Astrocyte (in vitro differentiated cells and primary cell): ENCODE measurements around the gene PRKCA. TPM values are rescaled to one million over a fixed set of nuclear protein-coding genes. Genes with fewer than 3 reads are reported as not detected.

Experiments
- DNase-seq: peaks from one replicate; pipeline ENCODE4 v3.0.0-alpha.2; 2010; ENCODE audit warnings: low read depth
- FAIRE-seq: peaks from 2 replicates; lab custom pipeline; 2011; peaks lifted over from hg19 to GRCh38; lab: Jason Lieb, UNC
- H2AFZ ChIP-seq: 2 replicates; pipeline ENCODE4 v1.6.0; 2012; ENCODE audit warnings: low read depth, low read length, inconsistent platforms
- H3K27ac ChIP-seq: 2 replicates; pipeline ENCODE4 v1.5.1; 2011; ENCODE audit warnings: low read depth, low read length, inconsistent platforms
- H3K27me3 ChIP-seq: 2 replicates; pipeline ENCODE4 v1.6.0; 2011; ENCODE audit warnings: low read length, inconsistent platforms; ENCODE audit not compliant: insufficient read depth
- H3K36me3 ChIP-seq: 2 replicates; pipeline ENCODE4 v1.5.1; 2011; ENCODE audit warnings: low read length, inconsistent platforms; ENCODE audit not compliant: insufficient read depth
- H3K4me1 ChIP-seq: 2 replicates; pipeline ENCODE4 v1.5.1; 2011; ENCODE audit warnings: low read length, inconsistent platforms; ENCODE audit not compliant: insufficient read depth
- H3K4me2 ChIP-seq: 2 replicates; pipeline ENCODE4 v1.6.0; 2012; ENCODE audit warnings: low read length, inconsistent platforms
- H3K4me3 ChIP-seq: 2 replicates; pipeline ENCODE4 v1.5.1; 2011; ENCODE audit warnings: low read depth, mild to moderate bottlenecking, low read length, inconsistent platforms; ENCODE audit not compliant: insufficient read depth
- H3K79me2 ChIP-seq: 2 replicates; pipeline ENCODE4 v1.6.0; 2012; ENCODE audit warnings: mild to moderate bottlenecking, low read length, inconsistent platforms; ENCODE audit not compliant: insufficient read depth
- H3K9ac ChIP-seq: 2 replicates; pipeline ENCODE4 v1.6.0; 2012; ENCODE audit warnings: mild to moderate bottlenecking, low read length, inconsistent platforms
- H3K9me3 ChIP-seq: 2 replicates; pipeline ENCODE4 v1.5.1; 2012; ENCODE audit warnings: low read depth, mild to moderate bottlenecking, low read length, inconsistent platforms; ENCODE audit not compliant: insufficient read depth
- H4K20me1 ChIP-seq: 2 replicates; pipeline ENCODE4 v1.6.0; 2012; ENCODE audit warnings: low read length, inconsistent platforms; ENCODE audit not compliant: insufficient read depth
- H3K27ac Mint-ChIP-seq: one replicate; pipeline ENCODE4 v1.8.0; 2021; ENCODE audit warnings: mild to moderate bottlenecking, mixed read lengths; ENCODE audit not compliant: unreplicated experiment
- H3K27me3 Mint-ChIP-seq: one replicate; pipeline ENCODE4 v1.8.0; 2021; ENCODE audit warnings: low read depth, mixed read lengths; ENCODE audit not compliant: unreplicated experiment
- H3K36me3 Mint-ChIP-seq: one replicate; pipeline ENCODE4 v1.8.0; 2021; ENCODE audit warnings: low read depth, mixed read lengths; ENCODE audit not compliant: unreplicated experiment
- H3K4me1 Mint-ChIP-seq: one replicate; pipeline ENCODE4 v1.8.0; 2021; ENCODE audit warnings: low read depth, mixed read lengths; ENCODE audit not compliant: unreplicated experiment
- H3K4me3 Mint-ChIP-seq: one replicate; pipeline ENCODE4 v1.8.0; 2021; ENCODE audit warnings: mild to moderate bottlenecking, moderate library complexity, mixed read lengths; ENCODE audit not compliant: unreplicated experiment
- H3K9me3 Mint-ChIP-seq: one replicate; pipeline ENCODE4 v1.8.0; 2021; ENCODE audit warnings: mild to moderate bottlenecking, mixed read lengths; ENCODE audit not compliant: unreplicated experiment
- CTCF ChIP-seq: IDR thresholded peaks from 2 replicates; pipeline ENCODE4 v1.5.1; 2011; ENCODE audit warnings: low read depth, mild to moderate bottlenecking, inconsistent platforms, low read length, moderate library complexity; ENCODE audit not compliant: insufficient read depth
- EZH2 ChIP-seq: IDR thresholded peaks from 2 replicates; pipeline ENCODE4 v1.6.1; 2012; ENCODE audit warnings: mild to moderate bottlenecking, low read length, inconsistent platforms; ENCODE audit not compliant: insufficient read depth
- total RNA-seq: library from RNA; stranded (reverse); gene quantifications from 2 replicates; pipeline ENCODE4 v1.2.1, GENCODE V29; 2021

Gene PRKCA
- total RNA-seq, 1 donor from 2014 or later: 49.9 TPM

- H3K4me3 ChIP-seq: no peak overlapping the region
- FAIRE-seq: no peak
These were observed 538.9 kb downstream of the PRKCA start for GRCh38 chr17:66841328-66841727.

GRCh38 chr17:66841744-66842143 lies 539.3 kb downstream of the PRKCA start:
- H3K27me3 Mint-ChIP-seq: peaks cover 53% of the 10 kb centered on the region
- no peaks in the 10 kb centered on the region for H4K20me1 ChIP-seq

More at GRCh38 chr17:66841328-66841727, 538.9 kb downstream of the PRKCA start:
- Mint-ChIP-seq H3K27me3 (peaks cover 57% of the 10 kb centered on the region), H3K4me3 (no peak overlapping the region), H3K9me3 (peaks cover 4% of the 10 kb centered on the region), H3K36me3 (no peaks in the 10 kb centered on the region), H3K4me1 (no peaks in the 10 kb centered on the region), H3K27ac (no peak overlapping the region)
- Histone ChIP-seq H3K4me1 (no peaks in the 10 kb centered on the region), H2AFZ (no peak overlapping the region), H3K9ac (no peak overlapping the region), H4K20me1 (no peaks in the 10 kb centered on the region), H3K36me3 (no peaks in the 10 kb centered on the region), H3K9me3 (no peaks in the 10 kb centered on the region), H3K79me2 (no peaks in the 10 kb centered on the region), H3K27me3 (peaks cover 10% of the 10 kb centered on the region), H3K27ac (no peak overlapping the region), H3K4me2 (no peak overlapping the region)
- TF ChIP-seq CTCF: no peak
- TF ChIP-seq EZH2: no peak
- no peak for DNase-seq

More at GRCh38 chr17:66841744-66842143, 539.3 kb downstream of the PRKCA start:
- Mint-ChIP-seq H3K4me3 (no peak overlapping the region), H3K9me3 (peaks cover 8% of the 10 kb centered on the region), H3K36me3 (no peaks in the 10 kb centered on the region), H3K4me1 (no peaks in the 10 kb centered on the region), H3K27ac (no peak overlapping the region)
- Histone ChIP-seq H2AFZ (no peak overlapping the region), H3K27ac (no peak overlapping the region), H3K9ac (no peak overlapping the region), H3K4me1 (no peaks in the 10 kb centered on the region), H3K4me3 (no peak overlapping the region), H3K79me2 (no peaks in the 10 kb centered on the region), H3K4me2 (no peak overlapping the region), H3K36me3 (no peaks in the 10 kb centered on the region), H3K9me3 (no peaks in the 10 kb centered on the region), H3K27me3 (peaks cover 7% of the 10 kb centered on the region)
- DNase-seq (no peak), FAIRE-seq (no peak)
- TF ChIP-seq CTCF (no peak), EZH2 (no peak)
